ENCODE measurements around the gene NFATC1. TPM values are rescaled to one million over a fixed set of nuclear protein-coding genes. Genes with fewer than 3 reads are reported as not detected.

Gene NFATC1
- total RNA-seq, 1 experiment from 2014 or later = not detected

GRCh38 chr18:79403723-79404566 is 8.2 kb downstream of the NFATC1 start:
- no peak for DNase-seq (ENCODE audit: low read depth)

- DNase-seq (ENCODE audit: low read depth) = no peak
These were observed 8.8 kb downstream of the NFATC1 start for GRCh38 chr18:79404567-79404910.

GRCh38 chr18:79405019-79405780 is 9.5 kb downstream of the NFATC1 start:
- no peak for DNase-seq (ENCODE audit: low read depth)

DNA sequence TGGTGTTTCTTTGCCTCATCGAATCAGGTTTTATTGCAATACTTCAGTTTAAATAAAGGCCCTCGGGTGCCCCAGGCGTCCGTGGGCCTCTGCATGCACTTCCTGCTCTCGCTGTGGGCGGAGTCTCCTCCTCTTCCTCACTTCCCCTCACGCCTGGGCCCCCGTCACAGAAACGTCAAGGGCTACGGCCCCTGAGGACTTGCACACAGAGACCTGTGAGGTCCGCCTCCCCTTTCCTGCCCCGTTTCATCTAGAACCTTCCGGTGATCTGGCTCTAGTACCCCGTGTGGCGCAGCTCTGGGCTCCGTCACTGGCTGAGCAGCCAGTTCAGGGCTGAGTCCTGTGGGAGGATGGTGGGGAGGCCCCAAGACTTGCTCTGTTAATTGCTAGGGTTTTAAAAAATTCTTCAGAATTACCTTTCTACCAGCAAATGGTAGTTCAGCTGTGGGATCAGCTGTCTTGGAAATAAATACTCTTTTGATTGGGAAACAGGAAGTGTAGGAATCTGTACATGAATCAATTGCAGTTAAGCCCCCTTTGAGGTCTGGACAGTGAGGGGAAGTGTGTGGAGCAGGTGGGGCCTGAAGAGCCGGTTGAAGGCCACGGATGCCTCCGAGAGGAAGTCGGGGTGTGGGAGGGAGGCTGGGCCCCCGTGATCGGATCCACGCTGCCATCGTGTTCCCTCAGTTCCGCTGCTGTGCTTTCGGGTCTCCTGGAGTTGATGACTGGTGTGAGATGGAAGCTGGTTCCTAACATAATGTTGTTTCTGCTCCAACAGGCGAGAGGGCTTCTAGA is 10.2 kb downstream of the NFATC1 start:
- no peak for DNase-seq (ENCODE audit: low read depth)

- DNase-seq (ENCODE audit: low read depth) = no peak
These were observed 11.0 kb downstream of the NFATC1 start for GRCh38 chr18:79406708-79407107.

DNA sequence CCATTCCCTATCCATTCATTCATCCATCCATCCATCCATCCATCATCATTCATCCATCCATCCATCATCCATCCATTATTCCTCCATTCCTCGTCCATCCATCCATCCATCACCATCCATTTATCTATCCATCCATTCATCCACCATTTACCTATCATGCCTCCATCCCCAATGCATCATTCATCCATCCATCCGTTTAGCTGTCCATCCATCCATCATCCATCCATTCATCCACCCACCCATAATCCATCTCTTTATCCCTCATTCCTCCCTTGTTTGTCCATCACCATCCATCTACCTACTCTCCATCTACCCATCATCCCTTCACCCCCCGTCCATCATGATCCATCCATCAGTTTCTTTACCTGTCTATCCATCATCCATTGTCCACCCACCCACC is 13.6 kb downstream of the NFATC1 start:
- no peak for DNase-seq (ENCODE audit: low read depth)

DNA sequence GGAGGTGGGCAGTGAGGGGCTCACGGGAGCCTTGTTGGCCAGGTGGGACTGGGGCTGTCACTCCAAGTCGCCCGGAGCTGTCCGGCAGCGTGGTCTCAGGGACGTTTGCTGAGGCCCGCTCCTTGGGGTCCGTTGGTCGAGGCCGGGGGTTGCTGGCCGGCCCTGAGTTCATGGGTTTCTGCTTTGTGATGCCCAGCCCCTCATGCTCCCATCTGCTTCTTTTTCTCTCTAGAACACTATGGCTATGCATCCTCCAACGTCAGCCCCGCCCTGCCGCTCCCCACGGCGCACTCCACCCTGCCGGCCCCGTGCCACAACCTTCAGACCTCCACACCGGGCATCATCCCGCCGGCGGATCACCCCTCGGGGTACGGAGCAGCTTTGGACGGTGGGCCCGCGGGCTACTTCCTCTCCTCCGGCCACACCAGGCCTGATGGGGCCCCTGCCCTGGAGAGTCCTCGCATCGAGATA is 14.5 kb downstream of the NFATC1 start:
- no peak for DNase-seq (ENCODE audit: low read depth)

- no peak for DNase-seq (ENCODE audit: low read depth)
These were observed 15.2 kb downstream of the NFATC1 start for GRCh38 chr18:79410731-79411613.

DNA sequence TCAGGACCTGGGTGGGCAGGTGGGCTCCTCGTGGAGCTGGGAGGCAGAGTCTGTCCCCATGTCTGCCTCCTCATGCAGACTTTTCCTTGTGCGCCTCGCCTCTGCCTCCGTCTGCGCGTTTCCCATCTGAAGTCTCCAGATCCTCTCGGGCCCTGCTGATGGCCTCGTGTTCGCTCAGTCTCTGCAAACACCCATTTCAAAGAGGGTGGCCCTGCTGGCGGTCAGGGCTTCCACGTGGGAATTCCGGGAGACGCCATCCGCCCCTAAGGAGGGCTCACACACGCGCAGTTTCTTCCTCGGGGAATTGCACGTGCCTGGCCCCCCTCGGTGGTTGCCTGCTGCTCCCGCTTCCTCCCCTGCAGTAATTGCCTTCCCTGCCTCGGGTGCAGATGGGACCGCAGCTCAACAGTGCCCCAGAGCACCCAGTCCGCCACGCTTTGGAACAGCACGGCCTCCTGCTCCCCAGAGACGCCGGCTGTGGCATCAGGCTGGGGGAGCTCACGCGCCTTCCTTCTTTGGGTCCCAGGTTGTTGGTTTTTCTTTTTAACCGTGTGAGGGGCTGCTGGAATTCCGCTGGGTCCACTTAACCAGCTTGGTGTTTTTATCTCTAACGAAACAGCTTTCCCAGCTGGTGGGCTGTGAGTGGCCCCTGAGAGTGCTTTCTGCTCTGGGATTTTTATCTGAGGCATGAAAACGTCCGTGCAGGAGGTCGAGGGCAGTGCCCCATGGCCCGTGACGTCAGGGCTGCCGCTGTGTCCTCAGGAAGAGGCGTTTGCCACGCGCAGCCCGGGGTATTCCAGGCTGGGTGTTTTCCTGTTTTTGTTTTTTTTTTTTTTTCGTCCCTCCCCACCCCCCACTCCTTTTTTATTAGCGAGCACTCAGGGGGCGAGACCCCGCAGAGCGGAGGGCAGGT is 16.1 kb downstream of the NFATC1 start:
- no peak for DNase-seq (ENCODE audit: low read depth)

DNA sequence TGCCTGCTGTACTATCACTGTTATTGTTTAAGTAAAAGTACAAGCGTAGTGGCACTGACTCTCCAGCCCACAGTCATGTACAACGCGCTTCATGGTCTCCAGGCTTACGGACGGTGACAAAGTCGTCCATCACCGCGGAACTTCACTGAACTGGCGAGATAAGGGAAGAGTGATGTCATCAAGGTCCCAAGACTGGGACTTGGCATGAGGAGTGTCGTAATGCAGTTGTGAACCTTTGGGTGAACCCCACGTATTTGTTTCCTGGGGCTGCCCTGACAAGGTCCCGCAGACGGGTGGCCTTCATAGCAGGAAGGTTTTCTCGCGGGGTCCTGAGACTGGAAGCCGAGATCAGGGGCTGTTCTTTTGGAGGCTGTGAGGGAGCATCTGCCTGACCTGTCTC is 17.3 kb downstream of the NFATC1 start:
- no peak for DNase-seq (ENCODE audit: low read depth)

GRCh38 chr18:79413426-79413825 is 17.7 kb downstream of the NFATC1 start:
- no peak for DNase-seq (ENCODE audit: low read depth)

DNA sequence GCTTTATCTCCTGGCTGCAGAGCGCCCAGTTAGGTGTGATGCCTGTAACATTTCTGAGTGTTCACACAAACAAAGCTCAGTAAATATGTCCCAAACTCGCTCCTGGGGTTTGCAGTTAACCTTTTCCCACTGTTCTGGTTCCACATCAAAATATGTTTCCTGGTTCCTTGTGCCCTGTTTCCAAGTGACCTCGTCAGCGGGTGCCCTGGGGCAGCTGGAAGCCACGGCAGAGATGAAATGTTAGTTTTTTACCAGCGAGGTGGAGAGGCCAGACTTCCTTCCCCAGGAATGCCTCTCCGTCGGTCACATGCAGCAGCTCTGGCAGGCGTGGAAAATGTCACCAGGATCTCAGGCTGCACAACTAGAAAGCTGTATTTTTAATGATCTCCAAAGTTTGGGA is 18.2 kb downstream of the NFATC1 start:
- no peak for DNase-seq (ENCODE audit: low read depth)

GRCh38 chr18:79416022-79416676 is 20.4 kb downstream of the NFATC1 start:
- DNase-seq (ENCODE audit: low read depth) = no peak

DNA sequence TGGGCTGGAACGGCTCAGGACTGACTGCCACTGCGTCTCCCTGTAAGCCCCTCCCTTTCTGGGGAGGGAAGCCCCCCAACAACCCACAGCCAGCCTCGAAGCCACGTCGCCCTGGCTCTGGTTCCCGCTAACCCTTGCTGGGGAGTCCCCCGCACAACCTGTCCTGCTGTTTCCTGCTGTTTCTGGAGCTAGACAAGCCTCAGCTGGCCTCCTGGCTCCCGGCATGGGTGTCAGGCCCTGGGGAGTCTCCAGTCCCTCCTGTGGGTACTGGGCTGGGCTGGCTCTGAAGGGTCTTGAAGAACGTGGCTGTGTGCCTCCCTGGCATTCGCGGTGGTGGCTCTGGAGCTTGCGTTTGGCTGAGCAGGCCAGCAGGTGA is 20.9 kb downstream of the NFATC1 start:
- no peak for DNase-seq (ENCODE audit: low read depth)

- DNase-seq (ENCODE audit: low read depth) = no peak
These were observed 22.5 kb downstream of the NFATC1 start for GRCh38 chr18:79418236-79418635.

GRCh38 chr18:79418642-79419041 is 22.9 kb downstream of the NFATC1 start:
- no peak for DNase-seq (ENCODE audit: low read depth)

- DNase-seq (ENCODE audit: low read depth) = no peak
These were observed 24.5 kb downstream of the NFATC1 start for GRCh38 chr18:79420033-79420745.

DNA sequence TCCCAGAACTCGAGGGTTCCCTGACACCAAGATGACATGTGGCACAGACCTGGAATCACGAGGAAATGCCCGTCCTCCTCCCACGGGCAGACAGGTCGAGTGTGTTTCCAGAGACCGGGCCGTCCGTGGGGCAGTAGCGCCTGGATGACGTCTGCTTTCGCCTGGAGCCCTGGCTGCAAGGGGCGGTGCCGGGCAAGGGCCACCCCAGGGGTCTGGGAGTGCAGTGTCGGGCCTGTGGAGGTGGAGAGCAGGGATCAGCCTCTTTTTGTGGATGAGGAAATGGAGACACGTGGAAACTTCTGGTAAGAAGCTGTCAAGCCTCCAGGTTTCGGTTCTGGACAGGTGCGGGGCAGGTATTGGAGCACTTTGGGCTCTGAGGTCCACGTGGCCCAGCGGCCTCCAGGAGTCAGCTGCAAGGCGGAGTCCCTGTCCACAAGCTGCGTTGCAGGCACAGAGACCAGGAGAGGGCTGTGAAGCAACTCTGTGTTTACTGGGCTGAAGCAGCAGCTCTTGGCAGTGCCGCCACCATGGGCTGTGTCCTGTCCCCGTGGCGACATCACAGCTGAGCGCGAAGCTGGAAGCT is 25.6 kb downstream of the NFATC1 start:
- DNase-seq (ENCODE audit: low read depth) = no peak

Data from RPMI7951 (cell line).